Astrocyte (in vitro differentiated cells and primary cell): ENCODE measurements around the gene NLGN1. TPM values are rescaled to one million over a fixed set of nuclear protein-coding genes. Genes with fewer than 3 reads are reported as not detected.

ENCODE experiments used
- DNase-seq: peaks from one replicate; pipeline ENCODE4 v3.0.0-alpha.2; 2010; ENCODE audit warnings: low read depth
- FAIRE-seq: peaks from 2 replicates; lab custom pipeline; 2011; peaks lifted over from hg19 to GRCh38; lab: Jason Lieb, UNC
- H2AFZ ChIP-seq: 2 replicates; pipeline ENCODE4 v1.6.0; 2012; ENCODE audit warnings: low read depth, low read length, inconsistent platforms
- H3K27ac ChIP-seq: 2 replicates; pipeline ENCODE4 v1.5.1; 2011; ENCODE audit warnings: low read depth, low read length, inconsistent platforms
- H3K27me3 ChIP-seq: 2 replicates; pipeline ENCODE4 v1.6.0; 2011; ENCODE audit warnings: low read length, inconsistent platforms; ENCODE audit not compliant: insufficient read depth
- H3K36me3 ChIP-seq: 2 replicates; pipeline ENCODE4 v1.5.1; 2011; ENCODE audit warnings: low read length, inconsistent platforms; ENCODE audit not compliant: insufficient read depth
- H3K4me1 ChIP-seq: 2 replicates; pipeline ENCODE4 v1.5.1; 2011; ENCODE audit warnings: low read length, inconsistent platforms; ENCODE audit not compliant: insufficient read depth
- H3K4me2 ChIP-seq: 2 replicates; pipeline ENCODE4 v1.6.0; 2012; ENCODE audit warnings: low read length, inconsistent platforms
- H3K4me3 ChIP-seq: 2 replicates; pipeline ENCODE4 v1.5.1; 2011; ENCODE audit warnings: low read depth, mild to moderate bottlenecking, low read length, inconsistent platforms; ENCODE audit not compliant: insufficient read depth
- H3K79me2 ChIP-seq: 2 replicates; pipeline ENCODE4 v1.6.0; 2012; ENCODE audit warnings: mild to moderate bottlenecking, low read length, inconsistent platforms; ENCODE audit not compliant: insufficient read depth
- H3K9ac ChIP-seq: 2 replicates; pipeline ENCODE4 v1.6.0; 2012; ENCODE audit warnings: mild to moderate bottlenecking, low read length, inconsistent platforms
- H3K9me3 ChIP-seq: 2 replicates; pipeline ENCODE4 v1.5.1; 2012; ENCODE audit warnings: low read depth, mild to moderate bottlenecking, low read length, inconsistent platforms; ENCODE audit not compliant: insufficient read depth
- H4K20me1 ChIP-seq: 2 replicates; pipeline ENCODE4 v1.6.0; 2012; ENCODE audit warnings: low read length, inconsistent platforms; ENCODE audit not compliant: insufficient read depth
- H3K27ac Mint-ChIP-seq: one replicate; pipeline ENCODE4 v1.8.0; 2021; ENCODE audit warnings: mild to moderate bottlenecking, mixed read lengths; ENCODE audit not compliant: unreplicated experiment
- H3K27me3 Mint-ChIP-seq: one replicate; pipeline ENCODE4 v1.8.0; 2021; ENCODE audit warnings: low read depth, mixed read lengths; ENCODE audit not compliant: unreplicated experiment
- H3K36me3 Mint-ChIP-seq: one replicate; pipeline ENCODE4 v1.8.0; 2021; ENCODE audit warnings: low read depth, mixed read lengths; ENCODE audit not compliant: unreplicated experiment
- H3K4me1 Mint-ChIP-seq: one replicate; pipeline ENCODE4 v1.8.0; 2021; ENCODE audit warnings: low read depth, mixed read lengths; ENCODE audit not compliant: unreplicated experiment
- H3K4me3 Mint-ChIP-seq: one replicate; pipeline ENCODE4 v1.8.0; 2021; ENCODE audit warnings: mild to moderate bottlenecking, moderate library complexity, mixed read lengths; ENCODE audit not compliant: unreplicated experiment
- H3K9me3 Mint-ChIP-seq: one replicate; pipeline ENCODE4 v1.8.0; 2021; ENCODE audit warnings: mild to moderate bottlenecking, mixed read lengths; ENCODE audit not compliant: unreplicated experiment
- EZH2 ChIP-seq: IDR thresholded peaks from 2 replicates; pipeline ENCODE4 v1.6.1; 2012; ENCODE audit warnings: mild to moderate bottlenecking, low read length, inconsistent platforms; ENCODE audit not compliant: insufficient read depth
- total RNA-seq: library from RNA; stranded (reverse); gene quantifications from 2 replicates; pipeline ENCODE4 v1.2.1, GENCODE V29; 2021
- TF ChIP-seq, protein P1 (sequence below): IDR thresholded peaks from 2 replicates; pipeline ENCODE4 v1.5.1; 2011; ENCODE audit warnings: low read depth, mild to moderate bottlenecking, inconsistent platforms, low read length, moderate library complexity; ENCODE audit not compliant: insufficient read depth

Gene NLGN1
- total RNA-seq, 1 donor from 2014 or later: 1.2 TPM

DNA sequence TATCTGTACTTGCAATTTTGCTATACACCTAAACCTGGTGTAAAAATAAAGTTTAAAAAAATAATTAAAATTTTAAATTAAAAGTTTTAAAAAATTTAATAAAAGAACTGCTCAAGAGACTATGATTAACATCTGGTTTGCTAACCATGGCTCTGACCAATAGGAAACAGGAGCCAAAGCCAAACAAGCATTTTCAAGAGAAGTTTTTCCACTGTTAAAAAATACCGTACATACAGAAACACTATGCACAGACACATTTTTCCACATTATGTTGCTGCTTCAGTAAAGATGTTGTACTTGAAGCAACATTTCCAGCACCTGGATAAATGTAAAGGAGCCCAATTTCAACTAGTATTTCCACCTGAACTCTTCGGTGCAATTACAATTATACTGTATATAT lies 917.7 kb downstream of the NLGN1 start:
- H3K27me3 ChIP-seq: no peaks in the 10 kb centered on the region
- no peaks in the 10 kb centered on the region for H3K79me2 ChIP-seq
- TF ChIP-seq, protein P1, sequence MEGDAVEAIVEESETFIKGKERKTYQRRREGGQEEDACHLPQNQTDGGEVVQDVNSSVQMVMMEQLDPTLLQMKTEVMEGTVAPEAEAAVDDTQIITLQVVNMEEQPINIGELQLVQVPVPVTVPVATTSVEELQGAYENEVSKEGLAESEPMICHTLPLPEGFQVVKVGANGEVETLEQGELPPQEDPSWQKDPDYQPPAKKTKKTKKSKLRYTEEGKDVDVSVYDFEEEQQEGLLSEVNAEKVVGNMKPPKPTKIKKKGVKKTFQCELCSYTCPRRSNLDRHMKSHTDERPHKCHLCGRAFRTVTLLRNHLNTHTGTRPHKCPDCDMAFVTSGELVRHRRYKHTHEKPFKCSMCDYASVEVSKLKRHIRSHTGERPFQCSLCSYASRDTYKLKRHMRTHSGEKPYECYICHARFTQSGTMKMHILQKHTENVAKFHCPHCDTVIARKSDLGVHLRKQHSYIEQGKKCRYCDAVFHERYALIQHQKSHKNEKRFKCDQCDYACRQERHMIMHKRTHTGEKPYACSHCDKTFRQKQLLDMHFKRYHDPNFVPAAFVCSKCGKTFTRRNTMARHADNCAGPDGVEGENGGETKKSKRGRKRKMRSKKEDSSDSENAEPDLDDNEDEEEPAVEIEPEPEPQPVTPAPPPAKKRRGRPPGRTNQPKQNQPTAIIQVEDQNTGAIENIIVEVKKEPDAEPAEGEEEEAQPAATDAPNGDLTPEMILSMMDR: no peak
- no peak for TF ChIP-seq EZH2
- H3K4me2 ChIP-seq: no peak overlapping the region
- H3K9ac ChIP-seq: no peak overlapping the region
- DNase-seq: no peak
- H3K4me3 ChIP-seq: no peak overlapping the region
- no peaks in the 10 kb centered on the region for H3K36me3 Mint-ChIP-seq
- H4K20me1 ChIP-seq: no peaks in the 10 kb centered on the region
- H3K4me3 Mint-ChIP-seq: no peak overlapping the region
- H3K27me3 Mint-ChIP-seq: no peaks in the 10 kb centered on the region
- H3K36me3 ChIP-seq: no peaks in the 10 kb centered on the region
- H3K27ac Mint-ChIP-seq: no peak overlapping the region
- H3K9me3 ChIP-seq: no peaks in the 10 kb centered on the region
- no peak for FAIRE-seq
- H3K4me1 ChIP-seq: no peaks in the 10 kb centered on the region
- no peaks in the 10 kb centered on the region for H3K9me3 Mint-ChIP-seq
- H3K4me1 Mint-ChIP-seq: peaks cover 2% of the 10 kb centered on the region
- H2AFZ ChIP-seq: no peak overlapping the region
- no peak overlapping the region for H3K27ac ChIP-seq

DNA sequence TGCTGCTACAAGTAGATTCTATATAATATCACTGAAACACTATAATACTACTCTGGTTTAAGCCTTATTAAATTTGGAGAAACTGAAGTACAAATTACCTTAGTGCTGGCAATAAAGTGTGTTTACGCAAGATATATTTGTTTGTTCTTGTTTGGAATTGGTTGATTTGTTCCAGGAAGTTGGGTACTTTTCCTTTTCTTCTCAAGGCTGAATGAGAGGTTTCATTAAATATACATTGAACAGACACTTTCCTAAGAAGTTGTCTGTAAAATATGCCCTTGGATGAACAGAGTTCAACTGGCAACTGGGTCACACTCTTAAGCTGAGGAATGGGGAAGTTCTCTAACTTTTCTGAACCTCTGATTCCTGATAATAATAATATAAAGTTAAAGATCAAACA lies 919.5 kb downstream of the NLGN1 start:
- Mint-ChIP-seq H3K27ac (no peak overlapping the region), H3K36me3 (no peaks in the 10 kb centered on the region), H3K27me3 (no peaks in the 10 kb centered on the region), H3K9me3 (no peaks in the 10 kb centered on the region), H3K4me1 (peaks cover 2% of the 10 kb centered on the region), H3K4me3 (no peak overlapping the region)
- Histone ChIP-seq H3K79me2 (no peaks in the 10 kb centered on the region), H4K20me1 (no peaks in the 10 kb centered on the region), H2AFZ (no peak overlapping the region), H3K27ac (no peak overlapping the region), H3K27me3 (no peaks in the 10 kb centered on the region), H3K36me3 (no peaks in the 10 kb centered on the region), H3K9ac (no peak overlapping the region), H3K9me3 (no peaks in the 10 kb centered on the region), H3K4me2 (no peak overlapping the region), H3K4me3 (no peak overlapping the region), H3K4me1 (no peaks in the 10 kb centered on the region)
- FAIRE-seq: no peak
- TF ChIP-seq, protein P1: no peak
- TF ChIP-seq EZH2: no peak
- DNase-seq: no peak

DNA sequence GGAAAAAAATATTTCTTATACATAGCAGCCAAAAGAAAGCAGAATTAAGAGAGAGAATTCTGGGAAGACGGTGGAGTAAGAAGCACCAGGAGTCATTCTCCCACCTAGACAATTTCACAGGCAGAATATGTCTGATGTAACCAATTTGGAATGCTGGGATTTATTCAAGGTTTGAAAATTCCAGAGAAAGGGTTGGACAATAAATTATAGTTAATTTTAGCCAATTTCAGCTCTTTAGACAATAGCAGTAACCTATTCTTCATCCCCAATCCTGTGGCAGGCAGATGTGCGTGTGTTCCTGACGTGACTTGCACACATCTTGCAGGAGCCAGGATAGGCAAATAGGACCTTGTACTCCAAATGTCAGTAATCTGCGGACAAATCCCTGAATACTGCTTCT lies 920.6 kb downstream of the NLGN1 start:
- H3K4me1 ChIP-seq: no peaks in the 10 kb centered on the region
- no peak overlapping the region for H2AFZ ChIP-seq
- H3K9ac ChIP-seq: no peak overlapping the region
- no peak overlapping the region for H3K27ac ChIP-seq
- no peaks in the 10 kb centered on the region for H4K20me1 ChIP-seq
- Mint-ChIP-seq H3K4me3 (no peak overlapping the region), H3K4me1 (no peaks in the 10 kb centered on the region), H3K27ac (no peak overlapping the region), H3K36me3 (no peaks in the 10 kb centered on the region), H3K9me3 (no peaks in the 10 kb centered on the region), H3K27me3 (no peaks in the 10 kb centered on the region)
- no peaks in the 10 kb centered on the region for H3K79me2 ChIP-seq
- no peak overlapping the region for H3K4me2 ChIP-seq
- no peaks in the 10 kb centered on the region for H3K27me3 ChIP-seq
- H3K9me3 ChIP-seq: no peaks in the 10 kb centered on the region
- no peaks in the 10 kb centered on the region for H3K36me3 ChIP-seq
- FAIRE-seq (no peak), DNase-seq (no peak)
- no peak overlapping the region for H3K4me3 ChIP-seq
- TF ChIP-seq EZH2: no peak
